ENCODE data around the gene CCDC188.

The CCDC188 gene

GRCh38 chr22:20131859-20132685 lies 18.8 kb downstream of the CCDC188 start:
- no peak for DNase-seq

GRCh38 chr22:20131597-20131858 lies 19.3 kb downstream of the CCDC188 start, which contains the start of gene ZDHHC8:
ZDHHC8 (plus strand) TSS chr22:20131804; CDS start chr22:20131948, 144 bp downstream.
- peak; percentile 26 for DNase-seq

- peak; percentile 89 for DNase-seq
Observed at GRCh38 chr22:20130731-20131596, 19.9 kb downstream of the CCDC188 start.

GRCh38 chr22:20130319-20130718 lies 20.5 kb downstream of the CCDC188 start:
- no peak for DNase-seq

- no peak for DNase-seq
Observed at GRCh38 chr22:20129747-20130014, 21.2 kb downstream of the CCDC188 start.

GRCh38 chr22:20128902-20129746 lies 21.7 kb downstream of the CCDC188 start:
- no peak for DNase-seq

- DNase-seq: no peak
Observed at GRCh38 chr22:20128619-20128901, 22.3 kb downstream of the CCDC188 start.

GRCh38 chr22:20127869-20128618 lies 22.8 kb downstream of the CCDC188 start:
- no peak for DNase-seq

- no peak for DNase-seq
Observed at GRCh38 chr22:20127318-20127868, 23.5 kb downstream of the CCDC188 start.

- no peak for DNase-seq
Observed at GRCh38 chr22:20126284-20127029, 24.4 kb downstream of the CCDC188 start.

GRCh38 chr22:20125201-20126174 lies 25.4 kb downstream of the CCDC188 start:
- DNase-seq: no peak

- DNase-seq: no peak
Observed at GRCh38 chr22:20124083-20124787, 26.6 kb downstream of the CCDC188 start.

GRCh38 chr22:20123366-20124082 lies 27.3 kb downstream of the CCDC188 start:
- DNase-seq: no peak

GRCh38 chr22:20121856-20122415 lies 28.9 kb downstream of the CCDC188 start:
- DNase-seq: no peak

- no peak for DNase-seq
Observed at GRCh38 chr22:20118300-20119020, 32.4 kb downstream of the CCDC188 start.

GRCh38 chr22:20117633-20118299 lies 33.1 kb downstream of the CCDC188 start:
- no peak for DNase-seq

- peak; percentile 97 for DNase-seq
Observed at GRCh38 chr22:20116951-20117632, 33.8 kb downstream of the CCDC188 start, which contains the start of gene TRMT2A. TRMT2A (minus strand) TSS chr22:20117226; CDS start chr22:20116906, 320 bp downstream.
